NCI-H1092 treated with DMSO at 0.1 percent for 48 hours (cell line): ENCODE measurements around the gene CASP8.
A peak's percentile ranks its signal among the peaks of the same experiment; 100 is the strongest.
"Not testable (repeated sequence)": the region's sequence is repeated elsewhere in the genome, so short reads cannot be mapped to it uniquely, and the experiment has no call there.

Experiments used
- DNase-seq: peaks from one replicate; lab custom pipeline; 2025; lab: John Stamatoyannopoulos, UW

CASP8 gene

GRCh38 chr2:201269764-201270163 is 9.4 kb downstream of the CASP8 start:
- DNase-seq, result peak; percentile 14

GRCh38 chr2:201270293-201271001 is 10.1 kb downstream of the CASP8 start:
- no peak for DNase-seq

- no peak for DNase-seq
These were observed 11.6 kb downstream of the CASP8 start for GRCh38 chr2:201271917-201272316.

DNA sequence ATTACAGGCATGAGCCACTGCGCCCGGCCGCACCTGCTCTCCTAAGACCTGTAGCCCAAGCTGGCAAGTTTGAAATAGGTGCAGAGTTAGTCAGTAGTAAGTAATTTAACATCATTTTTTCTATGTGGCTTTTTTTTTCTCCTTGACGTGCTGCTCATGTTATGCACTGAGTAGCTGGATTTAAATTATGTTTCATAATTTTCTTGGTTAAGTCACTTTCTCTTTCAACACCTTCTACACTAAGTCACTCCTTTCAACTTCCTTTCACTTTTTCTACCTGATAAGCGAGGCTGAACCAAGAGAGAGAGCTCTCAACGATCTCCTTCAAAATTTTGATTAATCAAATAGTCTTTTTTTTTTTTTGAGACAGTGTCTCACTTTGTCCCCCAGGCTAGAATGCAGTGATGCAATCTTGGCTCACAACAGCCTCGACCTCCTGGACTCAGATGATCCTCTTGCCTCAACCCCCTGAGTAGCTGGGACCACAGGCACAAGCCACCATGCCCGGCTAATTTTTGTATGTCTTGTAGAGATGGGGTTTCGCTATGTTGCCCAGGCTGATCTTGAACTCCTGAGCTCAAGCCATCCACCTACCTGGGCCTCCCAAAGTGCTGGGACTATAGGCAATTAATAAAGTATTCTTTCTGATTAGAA is 13.1 kb downstream of the CASP8 start:
- DNase-seq, result no peak

GRCh38 chr2:201275069-201275468 is 14.7 kb downstream of the CASP8 start:
- DNase-seq, result no peak

DNA sequence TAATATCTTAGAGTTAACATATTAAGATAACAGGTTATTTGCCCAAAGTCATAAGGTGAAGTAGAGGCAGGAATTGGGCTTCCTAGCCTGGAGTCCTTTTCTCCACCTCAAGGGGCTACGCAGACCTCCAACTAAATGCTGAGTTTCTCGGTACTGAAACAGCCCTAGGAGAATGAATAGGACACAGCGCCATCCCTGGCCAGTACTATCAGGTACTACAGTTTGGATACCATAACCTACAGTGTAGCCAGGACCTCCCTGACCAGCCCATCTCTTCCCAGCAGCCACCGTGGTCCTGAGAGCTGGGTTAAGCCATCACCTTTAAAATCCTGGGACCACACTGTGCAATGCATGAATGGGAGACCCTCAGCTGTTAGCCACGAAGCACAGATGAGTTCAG is 15.7 kb downstream of the CASP8 start:
- no peak for DNase-seq

DNA sequence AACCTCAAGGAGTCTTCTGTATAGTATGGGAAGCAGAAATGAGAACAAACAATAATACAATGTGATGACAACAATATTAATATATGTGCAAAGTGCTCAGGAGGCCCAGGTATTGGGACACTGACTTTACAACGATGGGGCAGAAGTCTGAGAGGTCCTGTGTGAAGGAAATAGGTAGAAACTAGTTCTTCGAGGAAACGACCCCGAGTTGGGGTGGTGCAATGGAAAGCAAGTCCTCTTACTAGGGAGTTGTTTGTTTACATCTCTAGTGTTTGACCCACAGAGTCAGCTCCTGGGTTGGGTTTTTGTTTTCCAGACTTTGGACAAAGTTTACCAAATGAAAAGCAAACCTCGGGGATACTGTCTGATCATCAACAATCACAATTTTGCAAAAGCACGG is 16.2 kb downstream of the CASP8 start:
- no peak for DNase-seq

DNA sequence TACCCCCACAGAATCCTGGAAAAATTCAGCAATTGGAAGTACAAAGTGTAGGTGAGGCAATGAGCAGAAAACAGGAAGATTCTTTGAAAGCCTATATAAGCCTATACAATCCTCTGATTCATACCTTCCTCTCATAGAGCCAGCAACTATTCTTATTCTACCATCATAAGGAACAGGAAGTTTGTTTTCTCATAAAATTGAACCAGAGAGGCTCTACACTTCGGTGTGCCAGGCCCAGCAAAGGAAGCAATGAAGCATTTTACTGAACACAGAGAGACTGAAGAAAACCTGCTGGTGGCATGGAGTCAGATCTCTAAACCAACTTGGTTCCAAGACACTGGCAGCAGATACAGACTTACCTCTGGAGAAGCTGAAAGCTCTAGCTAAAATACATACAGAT is 18.7 kb downstream of the CASP8 start:
- DNase-seq, result no peak

GRCh38 chr2:201280191-201281040 is 20.1 kb downstream of the CASP8 start:
- DNase-seq, result no peak

DNA sequence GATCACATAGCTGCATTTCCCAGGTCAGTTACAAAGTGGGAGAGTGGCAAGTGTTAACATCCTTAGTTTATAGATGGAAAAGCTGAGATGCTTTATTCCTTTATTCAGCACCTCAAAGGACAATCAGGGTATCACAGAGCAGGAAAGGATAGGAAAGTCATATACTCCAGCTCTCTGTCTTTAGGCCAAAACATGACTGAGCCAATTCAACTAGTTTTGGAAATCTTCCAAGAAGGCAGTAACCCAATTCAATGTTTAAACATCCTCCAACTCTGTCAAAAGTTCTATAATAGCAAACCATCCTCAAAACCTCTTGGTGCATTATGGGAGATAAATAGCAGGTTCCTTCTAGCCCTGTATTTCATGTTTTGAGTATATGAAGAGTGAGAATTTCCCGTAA is 25.2 kb downstream of the CASP8 start:
- DNase-seq, result no peak

GRCh38 chr2:201290457-201291148 is 30.3 kb downstream of the CASP8 start:
- DNase-seq, result not testable (repeated sequence)

DNA sequence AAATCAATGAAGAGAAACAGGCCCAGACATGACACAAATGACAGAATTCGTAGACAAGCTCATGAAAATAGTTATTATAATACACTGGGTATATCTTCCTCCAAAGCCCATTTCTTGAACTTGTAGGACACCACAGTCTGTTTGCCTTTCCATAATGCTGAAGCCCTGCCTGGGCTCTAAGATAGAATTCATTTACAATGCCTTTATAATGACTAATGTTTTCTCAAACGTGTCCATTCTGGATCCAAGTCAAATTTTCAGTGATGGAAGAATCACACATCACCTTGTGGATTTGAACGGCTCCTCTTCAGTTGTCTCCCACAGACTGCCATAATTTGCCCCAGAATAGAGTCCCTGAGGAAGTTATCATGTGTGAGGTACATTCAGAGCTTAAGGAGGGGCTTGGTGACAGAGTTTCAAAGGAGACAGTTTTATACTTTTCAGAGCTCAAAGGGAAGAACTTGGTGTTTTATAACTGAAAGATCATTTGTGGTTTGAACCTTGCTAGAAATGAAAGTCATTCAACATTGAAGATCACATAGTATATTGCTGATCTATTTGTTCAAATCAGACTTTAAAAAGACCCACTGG is 38.2 kb downstream of the CASP8 start:
- DNase-seq, result no peak

- DNase-seq, result not testable (repeated sequence)
These were observed 39.6 kb downstream of the CASP8 start for GRCh38 chr2:201299929-201300328.

- no peak for DNase-seq
These were observed 47.5 kb downstream of the CASP8 start for GRCh38 chr2:201307876-201308275.

GRCh38 chr2:201308914-201309313 is 48.6 kb downstream of the CASP8 start:
- DNase-seq, result no peak

GRCh38 chr2:201313362-201313761 is 53.0 kb downstream of the CASP8 start:
- DNase-seq, result no peak

DNA sequence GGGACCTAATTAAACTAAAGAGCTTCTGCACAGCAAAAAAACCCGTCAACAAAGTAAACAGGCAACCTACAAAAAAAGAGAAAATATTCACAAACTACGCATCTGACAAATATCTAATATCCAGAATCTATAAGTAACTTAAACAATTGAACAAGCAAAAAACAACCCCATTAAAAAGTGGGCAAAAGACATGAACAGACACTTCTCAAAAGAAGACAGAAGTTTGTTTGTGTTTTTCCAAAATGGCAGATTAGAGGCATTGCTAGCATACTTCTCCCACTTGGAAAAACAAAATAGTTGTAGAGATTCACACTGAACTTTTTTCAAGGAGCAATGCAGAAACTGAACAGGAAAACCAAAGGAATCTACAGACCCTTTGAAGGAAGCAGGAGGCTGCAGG is 59.2 kb downstream of the CASP8 start:
- no peak for DNase-seq

- no peak for DNase-seq
These were observed 59.9 kb downstream of the CASP8 start for GRCh38 chr2:201320257-201320656.

DNA sequence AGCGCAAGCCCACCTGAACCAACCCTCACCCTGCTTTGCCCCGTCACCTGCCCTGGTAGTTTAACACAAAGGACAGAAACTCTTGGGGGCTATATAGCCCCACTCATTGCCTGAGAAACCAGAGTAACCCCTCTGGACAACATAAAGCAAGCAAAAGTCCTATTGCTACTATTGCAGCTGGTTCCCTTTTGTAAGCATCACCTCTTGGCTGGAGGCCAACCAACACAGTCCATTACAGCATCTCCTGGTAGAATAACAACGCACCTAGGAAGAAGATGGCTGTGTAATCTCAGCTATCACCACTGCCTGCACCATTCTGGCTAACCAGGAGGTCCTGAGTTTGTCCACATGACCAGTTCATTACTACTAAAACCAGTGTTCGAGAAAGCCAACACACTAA is 60.4 kb downstream of the CASP8 start:
- no peak for DNase-seq

- no peak for DNase-seq
These were observed 62.4 kb downstream of the CASP8 start for GRCh38 chr2:201322772-201323171.

GRCh38 chr2:201327678-201328077 is 67.3 kb downstream of the CASP8 start:
- no peak for DNase-seq

GRCh38 chr2:201329409-201329808 is 69.1 kb downstream of the CASP8 start:
- no peak for DNase-seq
